ENCODE measurements around the gene PSMA7.

The PSMA7 gene

GRCh38 chr20:62087227-62087626 lies 56.0 kb downstream of the PSMA7 start:
- DNase-seq (ENCODE audit: low spot score) = no peak

Data from CD4-positive, alpha-beta T cell treated with Interleukin-15 for 4 hours (primary cell).